AG10803 (cell line): ENCODE measurements around the gene FKBP2.
A peak's percentile ranks its signal among the peaks of the same experiment; 100 is the strongest.

Source experiments
- DNase-seq: peaks from one replicate; pipeline ENCODE4 v3.0.0; 2010; ENCODE audit warnings: low read depth
- H3K4me3 ChIP-seq: 2 replicates; pipeline ENCODE4 v1.5.1; 2011; ENCODE audit warnings: mild to moderate bottlenecking, low read length, control low read depth
- CTCF ChIP-seq: conservative IDR thresholded peaks from 2 replicates; pipeline ENCODE4 v1.5.1; 2011; ENCODE audit warnings: mild to moderate bottlenecking, low read length, control low read depth, inconsistent platforms

FKBP2 gene

GRCh38 chr11:64251016-64251752, 10.3 kb downstream of the FKBP2 start, which contains the start of gene PLCB3:
PLCB3 (plus strand) TSS chr11:64251530; CDS start chr11:64251650, 120 bp downstream.
- DNase-seq, result peak; percentile 37
- peak; percentile 43 for TF ChIP-seq CTCF
- peak within 1 kb of the TSS; percentile 78 for H3K4me3 ChIP-seq

GRCh38 chr11:64251753-64252002, 10.8 kb downstream of the FKBP2 start:
- no peak for TF ChIP-seq CTCF
- DNase-seq, result no peak
- peak overlapping the region; percentile 78 for H3K4me3 ChIP-seq

DNA sequence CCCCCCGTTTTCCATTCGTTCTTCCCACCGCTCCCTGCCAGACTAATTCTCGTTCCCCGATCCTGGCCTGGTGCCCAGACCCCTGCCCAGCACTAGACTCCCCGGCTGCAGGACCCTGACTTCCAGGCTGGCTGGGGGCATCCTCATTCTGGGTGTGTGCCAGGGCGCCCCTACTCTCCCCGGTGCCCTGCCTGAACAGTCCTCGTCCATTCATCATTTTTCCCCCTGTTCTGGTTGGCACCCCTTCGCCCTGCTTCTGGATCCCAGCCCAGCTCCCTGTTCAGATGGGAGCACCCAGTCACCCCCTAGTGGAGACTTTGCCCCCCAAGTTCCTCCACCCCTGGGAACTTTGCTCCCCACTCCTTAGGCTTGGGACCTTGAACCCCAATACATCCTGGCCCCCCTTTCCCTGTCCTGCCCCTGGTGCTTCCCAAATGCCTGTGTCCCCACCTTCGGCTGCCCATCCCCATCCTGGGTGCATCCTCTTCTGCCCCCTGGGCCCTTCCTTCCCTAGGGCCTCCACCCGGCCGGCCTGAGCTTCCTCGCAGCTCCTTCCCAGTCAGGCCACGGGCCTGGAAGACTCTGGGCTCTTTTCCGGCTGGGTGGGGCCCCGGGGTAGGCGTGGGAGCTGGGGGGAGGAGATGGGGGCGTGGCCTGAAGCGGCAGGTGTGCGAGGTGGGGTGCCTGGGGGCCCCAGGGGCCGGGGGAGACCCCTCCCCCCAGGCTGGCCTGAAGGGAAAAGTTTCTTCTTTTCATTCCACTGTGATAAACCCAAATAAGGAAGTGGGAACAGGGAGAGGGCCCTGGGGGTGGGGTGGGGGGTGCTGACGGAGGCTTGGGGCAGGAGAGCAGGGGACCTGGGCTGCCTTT, 11.3 kb downstream of the FKBP2 start:
- TF ChIP-seq CTCF, result peak; percentile 54
- DNase-seq, result peak; percentile 34

DNA sequence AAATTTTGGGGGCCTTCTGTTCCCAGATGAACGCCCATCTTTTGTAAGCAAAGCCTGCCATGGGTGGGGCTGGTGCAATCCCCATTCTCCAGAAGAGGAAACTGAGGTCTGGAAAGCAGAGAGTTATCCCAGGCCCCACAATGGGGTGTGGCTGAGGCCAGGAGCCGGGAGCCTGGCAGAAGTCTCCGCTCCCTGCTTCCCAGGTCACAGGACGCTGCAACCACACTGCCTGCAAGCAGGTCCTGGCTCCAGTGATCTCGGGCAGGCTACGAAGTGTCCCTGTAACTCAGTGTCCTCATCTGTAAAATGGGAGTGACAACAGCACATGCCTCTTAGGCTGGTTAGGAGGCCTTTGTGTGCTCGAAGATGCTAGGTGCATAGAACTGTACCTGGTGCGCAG, 12.1 kb downstream of the FKBP2 start:
- no peak for DNase-seq
- peak overlapping the region; percentile 78 for H3K4me3 ChIP-seq
- TF ChIP-seq CTCF, result no peak

More for the DNA sequence above, 11.3 kb downstream of the FKBP2 start:
- peak overlapping the region; percentile 78 for H3K4me3 ChIP-seq

DNA sequence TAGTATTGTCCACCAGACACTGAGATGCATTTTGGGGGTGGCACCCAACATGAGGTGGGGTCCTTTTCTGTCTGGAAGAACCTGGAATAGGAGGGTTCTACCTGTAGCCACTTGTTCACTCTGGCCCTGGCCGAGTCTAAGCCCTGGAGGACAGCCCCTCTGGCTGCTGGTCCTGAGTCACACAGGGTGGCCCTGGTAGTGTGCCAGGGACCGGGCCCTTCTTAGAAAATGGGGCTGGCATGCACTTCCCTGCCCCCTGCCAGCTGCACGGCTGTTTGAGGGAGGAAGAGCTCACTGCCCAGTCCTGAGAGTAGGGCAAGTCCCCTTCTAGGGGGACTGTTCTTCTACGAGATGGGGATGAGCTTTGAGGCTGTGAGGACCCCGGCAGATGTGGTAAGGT, 12.6 kb downstream of the FKBP2 start:
- no peak for TF ChIP-seq CTCF
- no peak overlapping the region for H3K4me3 ChIP-seq
- peak; percentile 12 for DNase-seq

GRCh38 chr11:64254326-64254725, 13.4 kb downstream of the FKBP2 start:
- no peak for DNase-seq
- TF ChIP-seq CTCF, result no peak
- no peak overlapping the region for H3K4me3 ChIP-seq
